ENCODE results near the gene FHIT.

- no peak for TF ChIP-seq RXRA (IDR thresholded peaks at IDR 0.05)
- no peak for TF ChIP-seq CTCF (IDR thresholded peaks at IDR 0.05; ENCODE audit: low read depth, low read length, missing input control)
- TF ChIP-seq JUND (IDR thresholded peaks at IDR 0.05) = no peak
- TF ChIP-seq ZBTB33 (IDR thresholded peaks at IDR 0.05) = no peak
- TF ChIP-seq RAD21 (IDR thresholded peaks at IDR 0.05) = no peak
- no peak for TF ChIP-seq FOXA2 (IDR thresholded peaks at IDR 0.05)
- no peak for TF ChIP-seq NR2F2 (IDR thresholded peaks at IDR 0.05)
- TF ChIP-seq REST (IDR thresholded peaks at IDR 0.05) = no peak
- no peak for TF ChIP-seq TAF1 (conservative IDR thresholded peaks at IDR 0.05)
Measured at GRCh38 chr3:60388731-60389130, 862.5 kb downstream of the FHIT start.

Measured in liver (tissue), 3 donors.